T follicular helper cell (primary cell): ENCODE data around the gene MDC1.
"Not testable (repeated sequence)": the region's sequence is repeated elsewhere in the genome, so short reads cannot be mapped to it uniquely, and the experiment has no call there.

Experiments used
- DNase-seq: peaks from one replicate; pipeline ENCODE4 v3.0.0-alpha.2; 2020; ENCODE audit warnings: low read depth

MDC1 gene

DNA sequence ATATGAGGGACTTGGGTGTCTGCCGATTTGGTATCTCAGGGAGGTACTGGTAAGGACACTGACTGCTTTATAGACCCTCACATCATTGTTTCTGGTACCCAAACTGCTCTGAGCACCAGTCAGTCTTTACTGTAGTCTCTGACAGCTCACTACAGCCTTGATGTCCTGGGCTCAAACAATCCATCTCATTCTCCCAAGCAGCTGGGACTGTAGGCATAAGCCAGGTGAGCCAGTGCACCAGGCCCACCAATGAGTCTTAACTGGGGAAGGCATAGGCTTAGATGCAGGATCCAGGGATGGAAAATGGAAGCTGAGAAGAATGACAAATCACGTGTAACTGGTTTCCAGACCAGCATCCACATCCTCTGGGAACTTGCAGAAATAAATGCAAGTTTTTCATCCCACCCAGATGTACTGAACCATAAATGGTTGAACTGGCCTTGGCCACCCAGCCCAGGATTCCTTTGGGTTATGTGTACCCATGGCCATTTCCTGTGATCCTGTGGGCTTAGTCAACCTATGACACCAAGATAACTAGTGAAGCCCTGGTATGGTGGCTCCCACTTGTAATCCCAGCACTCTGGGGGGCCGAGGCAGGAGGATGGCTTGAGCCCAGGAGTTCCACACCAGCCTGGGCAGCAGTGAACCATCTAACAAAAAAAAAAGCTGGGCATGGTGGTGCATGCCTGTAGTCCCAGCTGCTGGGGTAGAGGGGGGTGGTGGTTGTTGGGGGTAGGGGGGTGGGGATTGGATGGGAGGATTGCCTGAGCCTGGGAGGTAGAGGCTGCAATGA, 8.8 kb upstream of the MDC1 start:
- DNase-seq = no peak

- DNase-seq = no peak
These were observed 8.0 kb upstream of the MDC1 start for GRCh38 chr6:30724906-30725667.

GRCh38 chr6:30723843-30724741, 7.0 kb upstream of the MDC1 start:
- not testable (repeated sequence) for DNase-seq

- DNase-seq = not testable (repeated sequence)
These were observed 6.2 kb upstream of the MDC1 start for GRCh38 chr6:30723159-30723842.

DNA sequence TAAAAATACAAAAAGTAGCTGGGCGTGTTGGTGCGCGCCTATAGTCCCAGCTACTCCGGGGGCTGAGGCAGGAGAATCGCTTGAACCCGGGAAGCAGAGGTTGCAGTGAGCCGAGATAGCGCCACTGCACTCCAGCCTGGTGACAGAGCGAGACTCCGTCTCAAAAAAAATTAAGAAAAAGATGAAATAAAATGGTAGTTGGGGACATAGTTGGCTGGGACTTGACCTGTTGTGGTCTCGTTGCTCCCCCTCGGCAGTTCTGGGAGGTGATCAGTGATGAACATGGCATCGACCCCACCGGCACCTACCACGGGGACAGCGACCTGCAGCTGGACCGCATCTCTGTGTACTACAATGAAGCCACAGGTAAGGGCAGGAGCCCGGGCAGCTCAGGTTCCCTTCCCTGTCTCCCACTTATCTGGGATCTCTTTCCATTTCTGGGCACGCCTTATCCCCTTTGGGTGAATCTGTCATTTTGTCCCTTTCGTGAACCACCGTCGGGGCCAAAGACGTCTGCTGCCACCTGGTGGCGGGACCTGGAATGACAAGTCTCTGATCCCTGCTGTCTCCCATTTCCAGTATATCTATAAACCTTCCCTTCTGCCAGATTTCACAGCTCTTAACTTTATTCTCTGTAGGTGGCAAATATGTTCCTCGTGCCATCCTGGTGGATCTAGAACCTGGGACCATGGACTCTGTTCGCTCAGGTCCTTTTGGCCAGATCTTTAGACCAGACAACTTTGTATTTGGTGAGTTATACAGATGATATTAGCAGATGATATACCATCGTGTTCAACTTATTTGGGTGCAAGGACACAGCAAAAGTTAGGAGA, 5.4 kb upstream of the MDC1 start:
- peak; percentile 76 for DNase-seq

DNA sequence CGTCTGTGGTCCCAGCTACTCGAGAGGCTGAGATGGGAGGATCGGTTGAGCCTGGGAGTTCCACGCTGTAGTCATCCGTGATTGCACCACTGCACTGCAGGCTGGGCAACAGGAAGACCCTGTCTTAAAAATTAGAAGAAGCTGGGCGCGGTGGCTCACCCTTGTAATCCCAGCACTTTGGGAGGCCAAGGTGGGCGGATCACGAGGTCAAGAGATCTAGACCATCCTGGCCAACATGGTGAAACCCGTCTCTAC, 4.9 kb upstream of the MDC1 start:
- DNase-seq = not testable (repeated sequence)

GRCh38 chr6:30721198-30722024, 4.3 kb upstream of the MDC1 start:
- peak; percentile 92 for DNase-seq

DNA sequence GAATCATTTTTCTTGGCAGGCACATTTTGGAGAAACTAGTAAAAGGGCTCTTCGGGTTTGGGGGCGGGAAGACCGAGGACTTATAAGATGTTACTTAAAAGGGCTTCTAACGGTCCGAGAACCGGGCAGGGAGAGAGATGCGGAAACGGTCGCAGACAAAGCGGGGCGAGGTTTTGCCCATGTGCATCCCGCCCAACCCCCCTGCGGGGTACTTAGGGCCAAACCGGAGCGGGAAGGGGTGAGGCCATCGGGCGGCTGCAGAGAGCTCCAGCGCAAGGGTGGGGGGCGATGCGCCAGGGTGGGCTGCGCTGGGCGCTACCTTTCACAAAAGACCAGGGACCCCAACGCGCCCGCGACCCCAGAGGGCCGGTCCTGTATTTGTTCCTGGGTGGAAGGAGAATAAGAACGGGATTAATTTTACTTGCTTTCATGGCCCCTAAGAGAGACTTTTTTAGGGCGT, 3.7 kb upstream of the MDC1 start:
- DNase-seq = no peak

DNA sequence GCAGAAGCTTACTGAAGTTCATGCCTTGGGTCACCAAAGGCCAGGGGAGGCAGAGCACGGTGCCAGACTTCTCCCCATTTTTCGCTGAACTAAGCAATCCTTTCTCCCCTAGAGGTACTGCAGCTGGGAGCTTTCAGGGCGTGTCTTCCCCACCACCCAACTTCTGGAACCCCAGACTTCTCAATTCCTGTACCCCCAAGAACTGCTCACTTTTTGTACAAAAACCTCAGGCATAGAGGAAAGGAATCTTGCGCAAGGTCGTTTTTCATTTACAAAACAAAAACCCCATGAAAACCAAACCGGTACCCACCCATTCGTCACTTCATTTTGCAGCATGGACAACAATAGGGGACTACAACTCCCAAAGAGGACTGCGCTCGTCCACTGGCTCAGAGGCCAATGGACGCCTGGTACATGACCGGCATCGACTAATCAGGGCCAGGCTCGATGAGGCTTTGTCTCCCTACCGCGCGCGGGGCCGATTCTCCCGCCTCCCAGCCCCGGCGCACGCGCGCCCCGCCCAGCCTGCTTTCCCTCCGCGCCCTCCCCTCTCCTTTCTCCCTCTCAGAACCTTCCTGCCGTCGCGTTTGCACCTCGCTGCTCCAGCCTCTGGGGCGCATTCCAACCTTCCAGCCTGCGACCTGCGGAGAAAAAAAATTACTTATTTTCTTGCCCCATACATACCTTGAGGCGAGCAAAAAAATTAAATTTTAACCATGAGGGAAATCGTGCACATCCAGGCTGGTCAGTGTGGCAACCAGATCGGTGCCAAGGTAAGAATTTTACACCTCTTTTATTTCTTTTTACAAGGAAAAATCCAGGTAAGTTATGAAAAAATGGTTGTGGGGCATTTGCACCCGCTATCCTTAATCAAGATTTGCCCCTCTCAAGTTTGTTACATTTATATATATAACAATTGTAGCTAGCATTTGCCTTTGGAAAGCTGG, 3.0 kb upstream of the MDC1 start, which contains the start of gene TUBB:
TSS of gene TUBB (plus strand) at position 562 of the 947 bp plus-strand sequence. CDS start at position 717, 155 bp downstream.
- peak; percentile 93 for DNase-seq

GRCh38 chr6:30719356-30719755, 2.3 kb upstream of the MDC1 start:
- DNase-seq = no peak

DNA sequence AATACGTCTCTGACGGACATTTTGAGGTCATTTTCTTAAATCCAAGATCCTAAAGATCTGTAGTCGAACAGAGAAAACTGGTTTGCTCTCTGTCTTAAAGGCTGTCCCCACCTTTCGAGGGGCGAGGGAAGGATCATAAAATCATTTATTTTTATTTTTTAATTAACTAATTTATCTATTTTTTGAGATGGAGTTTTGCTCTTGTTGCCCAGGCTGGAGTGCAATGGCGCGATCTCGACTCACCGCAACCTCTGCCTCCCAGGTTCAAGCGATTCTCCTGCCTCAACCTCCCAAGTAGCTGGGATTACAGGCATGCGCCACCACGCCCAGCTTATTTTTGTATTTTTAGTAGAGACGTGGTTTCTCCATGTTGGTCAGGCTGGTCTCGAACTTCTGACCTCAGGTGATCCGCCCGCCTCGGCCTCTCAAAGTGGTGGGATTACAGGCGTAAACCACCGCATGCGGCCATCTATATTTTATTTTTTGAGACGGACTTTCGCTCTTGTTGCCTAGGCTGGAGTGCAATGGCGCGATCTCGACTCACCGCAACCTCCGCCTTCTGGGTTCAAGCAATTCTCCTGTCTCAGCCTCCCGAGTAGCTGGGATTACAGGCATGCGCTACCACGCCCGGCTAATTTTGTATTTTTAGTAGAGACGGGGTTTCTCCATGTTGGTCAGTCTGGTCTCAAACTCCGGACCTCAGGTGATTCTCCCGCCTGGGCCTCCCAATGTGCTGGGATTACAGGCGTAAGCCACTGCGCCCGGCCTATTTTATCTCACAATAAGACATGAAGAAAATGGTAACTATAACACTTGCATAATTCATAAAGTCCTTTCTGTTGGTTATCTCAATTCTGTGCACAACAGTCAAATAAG, 1.0 kb upstream of the MDC1 start:
- not testable (repeated sequence) for DNase-seq

- no peak for DNase-seq
These were observed 277 bp downstream of the MDC1 start for GRCh38 chr6:30716879-30717128.

DNA sequence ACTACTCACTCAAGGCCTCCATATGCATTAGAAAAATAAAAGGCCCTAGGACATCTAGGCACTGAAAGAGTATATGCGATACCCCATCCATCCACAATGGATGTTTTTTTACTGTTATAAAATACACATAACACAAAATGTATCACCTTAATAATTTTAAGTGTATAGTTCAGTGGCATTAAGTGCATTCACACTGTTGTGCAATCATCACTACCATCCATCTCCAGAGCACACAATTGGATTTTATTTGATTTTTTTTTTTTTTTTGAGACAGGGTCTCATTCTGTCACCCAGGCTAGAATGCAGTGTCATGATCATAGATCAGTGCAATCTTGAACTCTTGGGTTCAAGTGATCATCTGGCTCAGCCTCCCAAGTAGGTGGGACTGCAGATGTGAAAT, 2.8 kb downstream of the MDC1 start:
- DNase-seq = no peak

DNA sequence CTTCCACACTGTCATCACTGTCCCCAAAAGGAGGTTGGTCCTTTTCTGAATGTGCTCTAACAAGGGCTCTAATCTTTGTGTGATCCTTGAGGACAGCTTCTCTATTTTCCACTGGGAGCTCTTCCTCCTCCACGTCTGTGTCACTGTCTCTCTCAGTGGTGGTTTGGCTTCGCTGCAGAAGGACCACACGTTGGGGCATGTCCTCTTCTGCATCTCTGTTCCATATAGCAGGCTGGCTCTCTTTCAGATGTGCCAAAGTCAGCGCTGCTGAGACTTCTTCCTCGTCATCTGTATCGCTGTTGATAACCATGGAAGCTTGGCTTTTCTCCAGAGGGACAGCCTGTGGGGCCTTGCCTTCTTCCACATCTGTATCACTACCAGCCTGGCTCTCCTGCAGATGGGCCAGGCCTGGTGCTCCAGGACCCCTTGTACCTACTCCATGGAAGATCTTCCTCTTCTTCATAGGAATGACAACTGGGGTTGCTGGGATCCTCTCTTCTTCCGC, 4.6 kb downstream of the MDC1 start:
- no peak for DNase-seq

- no peak for DNase-seq
These were observed 5.2 kb downstream of the MDC1 start for GRCh38 chr6:30711758-30712380.

DNA sequence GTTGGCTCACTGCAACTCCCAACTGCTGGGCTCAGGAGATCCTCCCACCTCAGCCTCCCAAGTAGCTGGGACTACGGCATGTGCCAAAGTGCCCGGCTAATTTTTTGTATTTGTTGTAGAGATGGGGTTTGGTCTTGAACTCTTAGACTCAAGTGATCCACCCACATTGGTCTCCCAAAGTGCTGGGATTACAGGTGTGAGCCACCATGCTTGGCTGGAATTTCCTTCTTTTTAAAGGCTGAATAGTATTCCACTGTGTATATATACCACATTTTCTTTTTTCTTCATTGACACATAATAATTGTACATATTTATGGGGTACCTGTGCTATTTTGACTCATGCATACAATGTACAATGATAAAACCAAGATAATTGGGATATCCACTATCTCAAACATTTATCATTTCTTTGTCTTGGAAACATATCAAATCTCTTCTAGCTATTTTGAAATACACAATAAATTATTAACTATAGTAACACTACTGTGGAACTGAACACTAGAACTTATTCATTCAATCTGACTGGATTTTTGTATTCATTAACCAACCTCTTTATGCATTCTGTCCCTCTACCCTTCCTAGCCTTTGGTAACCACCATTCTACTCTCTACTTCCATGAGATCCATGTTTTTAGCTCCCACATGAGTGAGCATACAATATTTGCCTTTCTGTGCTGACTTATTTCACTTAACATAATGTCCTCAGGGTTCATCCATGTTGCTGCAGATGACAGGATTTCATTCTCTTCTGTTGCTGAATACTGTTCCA, 7.8 kb downstream of the MDC1 start:
- DNase-seq = no peak
